ENCODE measurements around the gene PTGES2.

Gene PTGES2

DNA sequence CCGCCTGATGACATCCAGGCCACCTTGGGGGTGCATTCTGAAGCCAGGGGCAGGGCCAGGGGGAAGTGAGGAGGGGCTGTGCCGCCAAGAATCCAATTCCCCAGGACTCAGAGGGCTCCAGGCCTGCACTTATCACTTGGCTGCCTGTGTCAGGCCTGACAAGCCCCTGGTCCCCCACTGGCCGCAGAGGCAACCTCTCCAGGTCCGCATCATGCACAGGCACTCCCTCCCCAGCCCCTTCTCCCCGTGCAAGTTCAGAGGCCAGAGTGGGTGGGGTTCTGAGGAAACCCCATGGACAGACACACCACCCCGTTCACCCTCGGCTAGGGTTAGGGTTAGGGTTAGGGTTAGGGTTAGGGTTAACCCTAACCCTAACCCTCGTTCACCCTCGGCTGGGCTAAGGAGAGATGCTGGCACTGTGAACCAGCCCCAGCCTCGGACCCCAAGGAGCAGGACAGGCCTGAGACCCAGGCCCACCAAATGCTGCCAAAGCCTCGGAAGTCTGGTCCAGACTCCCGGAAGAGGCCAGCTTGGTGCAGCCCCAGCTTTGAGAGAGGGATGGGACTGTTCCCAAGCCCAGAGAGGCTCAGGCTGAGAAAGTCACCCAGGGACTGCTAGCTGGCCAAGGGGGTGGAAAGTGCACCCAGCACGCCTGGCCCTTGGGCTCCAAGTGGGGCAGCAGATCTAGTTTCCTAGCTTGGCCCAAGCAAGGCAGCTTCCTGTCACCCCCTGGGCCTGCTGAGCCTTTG, 26.6 kb upstream of the PTGES2 start:
- Histone ChIP-seq H3K4me3 (ENCODE audit: low read depth in 1 of 5, low read length in 5 of 5) (no peak overlapping the region), H3K9ac (ENCODE audit: low read length in 5 of 5) (no peak overlapping the region), H3K27ac (ENCODE audit: low read depth, low read length) (no peak overlapping the region), H3K36me3 (ENCODE audit: control insufficient read depth in 5 of 5, insufficient read depth in 5 of 5, low read length in 5 of 5) (no peaks in the 10 kb centered on the region), H3K27me3 (ENCODE audit: control insufficient read depth in 5 of 5, insufficient read depth in 4 of 5, low read length in 5 of 5) (peaks cover 0 to 4% (median 0%) of the 10 kb centered on the region in 5 donors), H3K9me3 (ENCODE audit: control insufficient read depth in 5 of 5, low read length in 5 of 5) (no peaks in the 10 kb centered on the region), H3K4me1 (ENCODE audit: control insufficient read depth in 5 of 5, insufficient read depth in 5 of 5, low read length in 5 of 5) (no peaks in the 10 kb centered on the region)

DNA sequence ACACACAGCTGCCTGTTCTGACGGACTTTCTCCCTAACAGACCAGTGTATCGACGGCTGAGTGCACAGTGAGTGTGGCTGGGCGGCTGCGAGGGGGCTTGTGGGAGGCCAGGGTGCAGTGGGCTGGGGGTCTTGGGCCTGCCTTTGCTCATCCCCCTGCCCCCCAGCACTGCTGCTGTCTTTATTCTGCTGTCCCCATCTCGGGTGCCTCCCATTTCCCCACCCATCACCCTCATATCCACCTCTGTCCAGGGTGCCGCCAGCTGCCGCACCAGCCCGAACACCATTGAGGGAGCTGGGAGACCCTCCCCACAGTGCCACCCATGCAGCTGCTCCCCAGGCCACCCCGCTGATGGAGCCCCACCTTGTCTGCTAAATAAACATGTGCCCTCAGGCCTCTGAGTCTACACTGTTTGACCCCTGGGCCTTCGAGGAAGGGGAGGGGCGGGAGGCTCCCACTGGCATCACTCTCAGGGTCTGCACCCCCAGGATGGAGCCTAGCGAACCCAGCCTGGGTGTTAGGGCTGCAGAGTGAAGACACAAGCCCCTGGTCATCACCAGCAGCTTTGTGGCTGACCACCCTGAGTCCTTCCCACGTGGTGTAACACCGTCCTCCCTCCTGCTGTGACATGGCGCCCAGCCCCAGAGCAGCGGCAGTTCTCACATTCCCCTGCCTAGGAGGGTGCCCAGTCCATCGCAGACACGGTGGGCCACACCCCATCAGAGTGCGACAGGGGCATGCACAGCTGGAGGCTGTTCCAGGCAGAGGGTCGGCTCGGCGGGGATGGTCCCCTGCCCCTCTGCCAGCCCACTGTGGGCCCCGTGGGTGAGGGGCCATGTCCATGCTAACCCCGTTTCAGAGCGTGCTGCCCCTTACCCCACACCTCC, 25.8 kb upstream of the PTGES2 start:
- Histone ChIP-seq H3K9ac (ENCODE audit: low read length in 5 of 5) (no peak overlapping the region), H3K4me3 (ENCODE audit: low read depth in 1 of 5, low read length in 5 of 5) (no peak overlapping the region), H3K9me3 (ENCODE audit: control insufficient read depth in 5 of 5, low read length in 5 of 5) (no peaks in the 10 kb centered on the region), H3K27me3 (ENCODE audit: control insufficient read depth in 5 of 5, insufficient read depth in 4 of 5, low read length in 5 of 5) (peaks cover 0 to 4% (median 0%) of the 10 kb centered on the region in 5 donors), H3K27ac (ENCODE audit: low read depth, low read length) (no peak overlapping the region), H3K36me3 (ENCODE audit: control insufficient read depth in 5 of 5, insufficient read depth in 5 of 5, low read length in 5 of 5) (no peaks in the 10 kb centered on the region), H3K4me1 (ENCODE audit: control insufficient read depth in 5 of 5, insufficient read depth in 5 of 5, low read length in 5 of 5) (no peaks in the 10 kb centered on the region)

DNA sequence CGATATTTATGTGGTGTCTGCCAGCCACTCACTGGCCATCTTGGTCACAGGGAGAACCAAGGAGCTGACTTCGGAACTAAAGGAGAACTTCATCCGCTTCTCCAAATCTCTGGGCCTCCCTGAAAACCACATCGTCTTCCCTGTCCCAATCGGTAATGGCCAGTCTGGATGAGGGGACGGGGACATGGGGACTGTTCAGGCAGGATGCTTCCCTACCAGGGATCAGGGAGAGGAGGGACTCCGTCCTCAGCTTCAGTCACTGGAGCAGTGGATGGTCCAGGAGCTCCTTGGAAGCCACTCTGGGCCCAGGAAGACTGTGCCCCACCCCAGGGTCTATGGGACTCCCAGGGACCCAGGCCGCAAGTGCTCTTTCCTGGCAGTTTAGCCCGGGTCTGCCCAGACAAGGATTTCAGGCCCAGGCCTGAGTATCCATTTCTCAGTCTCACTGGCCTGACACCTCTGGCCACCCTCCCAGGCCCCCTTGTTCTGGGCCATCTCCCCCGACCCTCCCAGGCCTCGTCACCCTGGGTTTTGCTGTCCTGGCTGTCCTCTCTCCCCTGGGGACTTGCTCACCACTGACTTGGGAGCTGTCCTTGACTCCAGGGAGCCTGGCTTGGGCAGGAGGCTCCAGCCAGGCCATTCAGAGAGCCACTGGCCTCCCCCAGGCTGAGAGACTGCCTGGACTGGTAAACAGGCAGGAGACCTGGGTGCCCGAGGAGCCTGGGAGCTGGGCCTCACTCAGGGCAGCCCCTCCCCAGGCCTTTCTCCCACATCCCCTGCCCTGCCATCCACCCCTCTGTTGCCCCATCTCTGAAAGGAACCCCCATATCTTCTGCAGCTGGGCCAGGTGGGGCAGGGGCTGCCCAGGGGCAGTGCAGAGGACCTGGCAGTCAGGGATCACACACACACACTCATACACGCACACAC, 24.9 kb upstream of the PTGES2 start:
- H3K9ac ChIP-seq (ENCODE audit: low read length in 5 of 5), result no peak overlapping the region
- no peaks in the 10 kb centered on the region for H3K36me3 ChIP-seq (ENCODE audit: control insufficient read depth in 5 of 5, insufficient read depth in 5 of 5, low read length in 5 of 5)
- H3K27ac ChIP-seq (ENCODE audit: low read depth, low read length), result no peak overlapping the region
- no peaks in the 10 kb centered on the region for H3K4me1 ChIP-seq (ENCODE audit: control insufficient read depth in 5 of 5, insufficient read depth in 5 of 5, low read length in 5 of 5)
- no peaks in the 10 kb centered on the region for H3K9me3 ChIP-seq (ENCODE audit: control insufficient read depth in 5 of 5, low read length in 5 of 5)
- H3K27me3 ChIP-seq (ENCODE audit: control insufficient read depth in 5 of 5, insufficient read depth in 4 of 5, low read length in 5 of 5), result peaks cover 0 to 4% (median 0%) of the 10 kb centered on the region in 5 donors
- no peak overlapping the region for H3K4me3 ChIP-seq (ENCODE audit: low read depth in 1 of 5, low read length in 5 of 5)

DNA sequence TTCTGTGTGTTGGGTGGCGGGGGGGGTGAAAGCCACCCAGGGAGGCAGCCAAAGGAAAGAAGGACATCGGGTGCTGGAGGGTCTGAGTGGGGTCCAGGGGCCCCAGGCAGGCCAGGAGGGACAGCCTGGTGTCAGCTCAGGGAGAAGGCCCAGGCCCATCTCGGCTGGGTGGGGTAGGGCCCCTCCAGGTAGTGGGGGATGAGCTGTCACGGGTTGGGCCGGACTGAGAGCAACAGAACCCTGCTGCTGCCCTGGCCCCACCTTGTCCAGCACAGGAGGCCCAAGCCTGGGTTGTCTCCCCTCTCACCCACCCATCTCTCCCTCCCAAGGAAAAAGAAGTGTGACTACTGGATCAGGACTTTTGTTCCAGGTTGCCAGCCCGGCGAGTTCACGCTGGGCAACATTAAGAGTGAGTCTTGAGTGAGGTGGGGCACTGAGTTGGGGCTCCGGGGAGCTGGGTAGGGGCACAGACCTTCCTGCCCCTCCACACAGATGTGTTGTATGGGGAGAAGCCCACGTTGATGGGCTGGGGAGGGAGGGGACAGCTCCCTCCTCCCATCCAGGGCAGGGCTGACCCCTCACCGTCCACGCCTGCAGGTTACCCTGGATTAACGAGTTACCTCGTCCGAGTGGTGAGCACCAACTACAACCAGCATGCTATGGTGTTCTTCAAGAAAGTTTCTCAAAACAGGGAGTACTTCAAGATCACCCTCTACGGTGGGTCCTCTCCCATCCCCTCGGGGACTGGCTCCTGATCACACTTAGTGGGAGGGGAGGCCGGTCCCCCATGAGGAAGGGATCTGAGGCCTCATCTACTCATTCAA, 24.0 kb upstream of the PTGES2 start:
- Histone ChIP-seq H3K27ac (ENCODE audit: low read depth, low read length) (no peak overlapping the region), H3K27me3 (ENCODE audit: control insufficient read depth in 5 of 5, insufficient read depth in 4 of 5, low read length in 5 of 5) (peaks cover 0 to 4% (median 0%) of the 10 kb centered on the region in 5 donors), H3K4me3 (ENCODE audit: low read depth in 1 of 5, low read length in 5 of 5) (no peak overlapping the region), H3K36me3 (ENCODE audit: control insufficient read depth in 5 of 5, insufficient read depth in 5 of 5, low read length in 5 of 5) (no peaks in the 10 kb centered on the region), H3K9me3 (ENCODE audit: control insufficient read depth in 5 of 5, low read length in 5 of 5) (no peaks in the 10 kb centered on the region), H3K9ac (ENCODE audit: low read length in 5 of 5) (no peak overlapping the region), H3K4me1 (ENCODE audit: control insufficient read depth in 5 of 5, insufficient read depth in 5 of 5, low read length in 5 of 5) (no peaks in the 10 kb centered on the region)

DNA sequence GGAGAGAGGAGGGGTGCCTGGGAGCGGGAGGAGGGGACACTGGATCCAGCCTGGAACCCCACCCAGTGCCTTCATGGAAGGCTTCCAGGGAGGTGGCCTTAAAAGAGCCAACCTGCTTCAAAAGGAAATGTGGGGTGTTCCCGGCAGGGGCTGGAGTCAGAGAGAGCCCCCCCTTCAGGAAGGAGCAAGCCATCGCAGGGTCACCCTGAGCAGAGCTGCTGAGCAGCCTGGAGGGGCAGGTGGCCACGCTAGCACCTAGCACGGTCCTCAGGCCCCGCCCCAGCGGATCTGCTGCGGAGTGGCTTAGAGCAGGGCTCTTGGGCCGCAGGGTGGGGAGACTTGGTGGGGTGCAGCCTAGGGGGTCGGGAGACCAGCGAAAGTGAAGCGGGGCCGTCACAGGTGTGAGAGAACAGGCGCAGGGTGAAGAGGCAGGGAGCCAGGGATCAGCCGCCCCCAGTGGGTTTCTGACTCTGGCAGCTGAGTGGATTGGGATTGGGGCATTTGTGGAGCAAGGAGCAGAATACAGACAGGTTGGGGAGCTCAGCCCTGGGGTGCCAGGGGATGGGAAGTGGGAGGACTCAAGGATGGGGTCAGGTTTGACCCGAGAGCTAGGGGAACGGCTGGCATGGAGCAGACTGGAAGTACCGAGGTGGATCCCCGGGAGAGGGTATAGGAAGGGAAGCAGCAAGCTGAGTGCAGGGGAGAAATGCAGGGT, 23.2 kb upstream of the PTGES2 start:
- peaks cover 0 to 4% (median 0%) of the 10 kb centered on the region in 5 donors for H3K27me3 ChIP-seq (ENCODE audit: control insufficient read depth in 5 of 5, insufficient read depth in 4 of 5, low read length in 5 of 5)
- no peak overlapping the region for H3K4me3 ChIP-seq (ENCODE audit: low read depth in 1 of 5, low read length in 5 of 5)
- H3K9me3 ChIP-seq (ENCODE audit: control insufficient read depth in 5 of 5, low read length in 5 of 5), result no peaks in the 10 kb centered on the region
- no peaks in the 10 kb centered on the region for H3K36me3 ChIP-seq (ENCODE audit: control insufficient read depth in 5 of 5, insufficient read depth in 5 of 5, low read length in 5 of 5)
- no peak overlapping the region for H3K9ac ChIP-seq (ENCODE audit: low read length in 5 of 5)
- no peaks in the 10 kb centered on the region for H3K4me1 ChIP-seq (ENCODE audit: control insufficient read depth in 5 of 5, insufficient read depth in 5 of 5, low read length in 5 of 5)
- no peak overlapping the region for H3K27ac ChIP-seq (ENCODE audit: low read depth, low read length)

DNA sequence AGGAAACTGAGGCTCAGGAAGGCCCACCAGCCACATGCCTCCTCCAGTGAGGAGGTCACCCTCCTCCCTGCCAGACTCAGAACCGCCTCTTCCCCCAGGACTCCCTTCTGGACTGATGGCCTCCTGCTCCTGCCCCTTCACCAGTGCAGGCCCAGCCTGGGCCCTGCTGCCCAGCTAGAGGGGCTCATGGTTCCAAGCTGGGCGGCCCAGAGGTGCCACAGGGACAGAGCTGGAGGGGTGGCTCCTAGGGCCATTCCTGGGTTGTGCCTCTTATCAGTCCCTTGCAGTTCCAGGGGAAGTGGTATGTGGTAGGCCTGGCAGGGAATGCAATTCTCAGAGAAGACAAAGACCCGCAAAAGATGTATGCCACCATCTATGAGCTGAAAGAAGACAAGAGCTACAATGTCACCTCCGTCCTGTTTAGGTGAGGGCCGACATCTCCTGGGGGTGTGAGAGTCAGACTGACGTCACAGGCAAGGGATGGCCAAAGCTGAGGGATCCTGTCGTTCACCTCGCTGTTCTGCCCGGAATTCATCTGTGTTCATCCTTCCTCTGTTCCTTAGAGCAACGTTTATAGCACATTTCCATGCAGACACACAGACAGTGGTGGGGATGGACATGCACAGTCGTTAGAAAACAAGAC, 22.5 kb upstream of the PTGES2 start:
- Histone ChIP-seq H3K9me3 (ENCODE audit: control insufficient read depth in 5 of 5, low read length in 5 of 5) (no peaks in the 10 kb centered on the region), H3K27me3 (ENCODE audit: control insufficient read depth in 5 of 5, insufficient read depth in 4 of 5, low read length in 5 of 5) (peaks cover 0 to 4% (median 0%) of the 10 kb centered on the region in 5 donors), H3K9ac (ENCODE audit: low read length in 5 of 5) (no peak overlapping the region), H3K4me1 (ENCODE audit: control insufficient read depth in 5 of 5, insufficient read depth in 5 of 5, low read length in 5 of 5) (no peaks in the 10 kb centered on the region), H3K4me3 (ENCODE audit: low read depth in 1 of 5, low read length in 5 of 5) (no peak overlapping the region), H3K36me3 (ENCODE audit: control insufficient read depth in 5 of 5, insufficient read depth in 5 of 5, low read length in 5 of 5) (no peaks in the 10 kb centered on the region), H3K27ac (ENCODE audit: low read depth, low read length) (no peak overlapping the region)

- Histone ChIP-seq H3K9ac (ENCODE audit: low read length in 5 of 5) (no peak within 1 kb of the TSS), H3K27ac (ENCODE audit: low read depth, low read length) (no peak within 1 kb of the TSS), H3K4me3 (ENCODE audit: low read depth in 1 of 5, low read length in 5 of 5) (no peak within 1 kb of the TSS)
These were observed 21.6 kb upstream of the PTGES2 start, which contains the start of gene LCN2 for GRCh38 chr9:128149001-128149701. Gene LCN2 (plus strand): TSS chr9:128149453. CDS start chr9:128149526, 73 bp downstream.

DNA sequence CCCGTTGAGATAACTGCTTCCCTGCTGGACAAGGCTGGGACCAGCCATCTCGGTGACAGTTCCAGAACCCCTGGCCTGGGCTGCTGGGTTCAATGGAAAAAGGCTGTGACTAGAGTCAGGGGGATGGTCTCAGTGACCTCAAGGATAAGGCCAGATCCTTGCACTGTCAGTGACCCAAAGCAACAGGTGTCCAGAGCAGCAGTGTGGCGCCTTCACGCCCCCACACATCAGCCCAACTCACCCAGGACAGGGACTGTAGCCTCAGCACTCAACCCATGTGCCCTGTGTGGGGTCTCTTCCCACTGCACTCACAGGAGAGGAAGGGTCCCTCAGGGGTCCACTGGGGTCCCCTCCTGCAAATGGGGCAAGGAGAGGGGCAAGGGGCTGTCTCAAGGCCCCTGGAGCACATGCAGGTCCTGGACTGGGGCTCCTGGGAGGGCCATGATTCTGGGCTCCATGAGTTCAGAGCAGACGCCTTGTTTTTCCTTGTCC, 21.0 kb upstream of the PTGES2 start:
- H3K4me1 ChIP-seq (ENCODE audit: control insufficient read depth in 5 of 5, insufficient read depth in 5 of 5, low read length in 5 of 5), result peaks cover 0 to 7% (median 0%) of the 10 kb centered on the region in 5 donors
- H3K27ac ChIP-seq (ENCODE audit: low read depth, low read length), result no peak overlapping the region
- H3K4me3 ChIP-seq (ENCODE audit: low read depth in 1 of 5, low read length in 5 of 5), result no peak overlapping the region
- H3K36me3 ChIP-seq (ENCODE audit: control insufficient read depth in 5 of 5, insufficient read depth in 5 of 5, low read length in 5 of 5), result no peaks in the 10 kb centered on the region
- no peaks in the 10 kb centered on the region for H3K9me3 ChIP-seq (ENCODE audit: control insufficient read depth in 5 of 5, low read length in 5 of 5)
- no peak overlapping the region for H3K9ac ChIP-seq (ENCODE audit: low read length in 5 of 5)
- H3K27me3 ChIP-seq (ENCODE audit: control insufficient read depth in 5 of 5, insufficient read depth in 4 of 5, low read length in 5 of 5), result peaks cover 0 to 4% (median 0%) of the 10 kb centered on the region in 5 donors

More at GRCh38 chr9:128149001-128149701, 21.6 kb upstream of the PTGES2 start, which contains the start of gene LCN2:
- Histone ChIP-seq H3K36me3 (ENCODE audit: control insufficient read depth in 5 of 5, insufficient read depth in 5 of 5, low read length in 5 of 5) (no peaks in the 10 kb centered on the region), H3K4me1 (ENCODE audit: control insufficient read depth in 5 of 5, insufficient read depth in 5 of 5, low read length in 5 of 5) (peaks cover 0 to 1% (median 0%) of the 10 kb centered on the region in 5 donors), H3K9me3 (ENCODE audit: control insufficient read depth in 5 of 5, low read length in 5 of 5) (no peaks in the 10 kb centered on the region), H3K27me3 (ENCODE audit: control insufficient read depth in 5 of 5, insufficient read depth in 4 of 5, low read length in 5 of 5) (peaks cover 0 to 4% (median 0%) of the 10 kb centered on the region in 5 donors)
